ENCODE data around the gene SLC66A2.
"Not testable (repeated sequence)": the region's sequence is repeated elsewhere in the genome, so short reads cannot be mapped to it uniquely, and the experiment has no call there.

Gene SLC66A2

GRCh38 chr18:79877163-79878091, 74.0 kb downstream of the SLC66A2 start:
- DNase-seq: no peak

- DNase-seq: no peak
These were observed 75.0 kb downstream of the SLC66A2 start for GRCh38 chr18:79876497-79876896.

- no peak for DNase-seq
These were observed 75.5 kb downstream of the SLC66A2 start for GRCh38 chr18:79875931-79876461.

GRCh38 chr18:79875531-79875919, 75.9 kb downstream of the SLC66A2 start:
- no peak for DNase-seq

- DNase-seq: no peak
These were observed 76.6 kb downstream of the SLC66A2 start for GRCh38 chr18:79874553-79875530.

- DNase-seq: no peak
These were observed 77.9 kb downstream of the SLC66A2 start for GRCh38 chr18:79873449-79874110.

- DNase-seq: no peak
These were observed 78.7 kb downstream of the SLC66A2 start for GRCh38 chr18:79872527-79873444.

GRCh38 chr18:79871481-79872091, 79.9 kb downstream of the SLC66A2 start:
- no peak for DNase-seq

GRCh38 chr18:79871026-79871390, 80.4 kb downstream of the SLC66A2 start:
- no peak for DNase-seq

- no peak for DNase-seq
These were observed 81.0 kb downstream of the SLC66A2 start for GRCh38 chr18:79870301-79871025.

- no peak for DNase-seq
These were observed 81.7 kb downstream of the SLC66A2 start for GRCh38 chr18:79869591-79870300.

- DNase-seq: no peak
These were observed 82.5 kb downstream of the SLC66A2 start for GRCh38 chr18:79868811-79869541.

- DNase-seq: no peak
These were observed 83.2 kb downstream of the SLC66A2 start for GRCh38 chr18:79868168-79868784.

- DNase-seq: no peak
These were observed 83.8 kb downstream of the SLC66A2 start for GRCh38 chr18:79867666-79868065.

- no peak for DNase-seq
These were observed 84.4 kb downstream of the SLC66A2 start for GRCh38 chr18:79866889-79867574.

- DNase-seq: not testable (repeated sequence)
These were observed 85.5 kb downstream of the SLC66A2 start for GRCh38 chr18:79865951-79866350.

- not testable (repeated sequence) for DNase-seq
These were observed 86.5 kb downstream of the SLC66A2 start for GRCh38 chr18:79864955-79865354.

All from CD4-positive, alpha-beta T cell treated with Interleukin-10 for 1 hour (primary cell).